D721Med (cell line): ENCODE measurements around the gene CHRNA5.
A peak's percentile ranks its signal among the peaks of the same experiment; 100 is the strongest.
"Not testable (repeated sequence)": the region's sequence is repeated elsewhere in the genome, so short reads cannot be mapped to it uniquely, and the experiment has no call there.

Source experiments
- DNase-seq: peaks from one replicate; pipeline ENCODE4 v3.0.0; 2011; ENCODE audit warnings: low spot score; ENCODE audit not compliant: insufficient read length
- FAIRE-seq: peaks from 2 replicates; lab custom pipeline; 2011; peaks lifted over from hg19 to GRCh38; lab: Jason Lieb, UNC
- TF ChIP-seq, protein P1 (sequence below): IDR thresholded peaks from 2 replicates; pipeline ENCODE4 v1.5.1; 2012; ENCODE audit warnings: mild to moderate bottlenecking, control low read depth; ENCODE audit not compliant: insufficient read depth; ENCODE audit errors: missing control alignments

The CHRNA5 gene

DNA sequence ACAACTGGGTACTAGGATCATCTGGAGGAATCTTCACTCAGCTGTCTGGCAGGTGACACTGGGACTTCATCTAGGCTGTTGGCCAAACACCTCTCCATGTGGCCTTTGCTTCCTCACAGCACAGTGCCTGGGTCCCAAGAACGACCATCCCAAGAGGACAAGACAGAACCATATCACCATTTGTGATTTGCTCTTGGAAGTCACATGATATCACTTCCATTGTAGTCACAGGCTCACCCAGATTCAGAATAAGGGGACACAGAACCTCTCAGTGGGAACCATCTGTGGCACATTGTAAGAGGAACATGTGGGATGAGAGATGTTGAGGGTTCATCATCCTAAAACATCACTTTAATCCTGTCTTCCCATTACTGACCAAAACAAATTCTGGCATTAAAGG, 27.0 kb upstream of the CHRNA5 start:
- DNase-seq: no peak
- TF ChIP-seq, protein P1, sequence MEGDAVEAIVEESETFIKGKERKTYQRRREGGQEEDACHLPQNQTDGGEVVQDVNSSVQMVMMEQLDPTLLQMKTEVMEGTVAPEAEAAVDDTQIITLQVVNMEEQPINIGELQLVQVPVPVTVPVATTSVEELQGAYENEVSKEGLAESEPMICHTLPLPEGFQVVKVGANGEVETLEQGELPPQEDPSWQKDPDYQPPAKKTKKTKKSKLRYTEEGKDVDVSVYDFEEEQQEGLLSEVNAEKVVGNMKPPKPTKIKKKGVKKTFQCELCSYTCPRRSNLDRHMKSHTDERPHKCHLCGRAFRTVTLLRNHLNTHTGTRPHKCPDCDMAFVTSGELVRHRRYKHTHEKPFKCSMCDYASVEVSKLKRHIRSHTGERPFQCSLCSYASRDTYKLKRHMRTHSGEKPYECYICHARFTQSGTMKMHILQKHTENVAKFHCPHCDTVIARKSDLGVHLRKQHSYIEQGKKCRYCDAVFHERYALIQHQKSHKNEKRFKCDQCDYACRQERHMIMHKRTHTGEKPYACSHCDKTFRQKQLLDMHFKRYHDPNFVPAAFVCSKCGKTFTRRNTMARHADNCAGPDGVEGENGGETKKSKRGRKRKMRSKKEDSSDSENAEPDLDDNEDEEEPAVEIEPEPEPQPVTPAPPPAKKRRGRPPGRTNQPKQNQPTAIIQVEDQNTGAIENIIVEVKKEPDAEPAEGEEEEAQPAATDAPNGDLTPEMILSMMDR: no peak
- no peak for FAIRE-seq

DNA sequence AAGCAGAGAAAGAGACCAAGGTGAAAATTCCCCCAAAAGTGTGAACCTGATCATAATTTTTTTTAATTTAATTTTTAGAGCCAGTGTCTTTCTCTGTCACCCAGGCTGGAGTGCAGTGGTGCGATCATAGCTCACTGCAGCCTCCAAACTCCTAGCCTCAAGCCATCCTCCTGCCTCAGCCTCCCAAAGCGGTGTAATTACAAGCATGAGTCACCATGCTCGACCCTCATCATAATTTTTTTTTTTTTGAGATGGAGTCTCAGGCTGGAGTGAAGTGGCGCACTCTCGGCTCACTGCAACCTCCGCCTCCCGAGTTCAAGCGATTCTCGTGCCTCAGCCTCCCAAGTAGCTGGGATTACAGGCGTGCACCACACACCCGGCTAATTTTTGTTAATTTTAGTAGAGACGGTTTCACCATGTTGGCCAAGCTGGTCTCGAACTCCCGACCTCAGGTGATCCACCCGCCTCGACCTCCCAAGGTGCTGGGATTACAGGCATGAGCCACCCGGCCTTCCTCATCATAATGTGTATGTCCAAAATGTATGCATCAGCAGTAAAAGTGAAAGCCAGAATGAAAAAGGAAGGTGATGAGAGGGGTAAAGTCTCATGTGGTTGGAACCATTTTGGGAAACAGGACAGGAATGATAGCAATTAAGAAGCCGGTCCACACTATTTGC, 25.7 kb upstream of the CHRNA5 start:
- not testable (repeated sequence) for FAIRE-seq, DNase-seq

DNA sequence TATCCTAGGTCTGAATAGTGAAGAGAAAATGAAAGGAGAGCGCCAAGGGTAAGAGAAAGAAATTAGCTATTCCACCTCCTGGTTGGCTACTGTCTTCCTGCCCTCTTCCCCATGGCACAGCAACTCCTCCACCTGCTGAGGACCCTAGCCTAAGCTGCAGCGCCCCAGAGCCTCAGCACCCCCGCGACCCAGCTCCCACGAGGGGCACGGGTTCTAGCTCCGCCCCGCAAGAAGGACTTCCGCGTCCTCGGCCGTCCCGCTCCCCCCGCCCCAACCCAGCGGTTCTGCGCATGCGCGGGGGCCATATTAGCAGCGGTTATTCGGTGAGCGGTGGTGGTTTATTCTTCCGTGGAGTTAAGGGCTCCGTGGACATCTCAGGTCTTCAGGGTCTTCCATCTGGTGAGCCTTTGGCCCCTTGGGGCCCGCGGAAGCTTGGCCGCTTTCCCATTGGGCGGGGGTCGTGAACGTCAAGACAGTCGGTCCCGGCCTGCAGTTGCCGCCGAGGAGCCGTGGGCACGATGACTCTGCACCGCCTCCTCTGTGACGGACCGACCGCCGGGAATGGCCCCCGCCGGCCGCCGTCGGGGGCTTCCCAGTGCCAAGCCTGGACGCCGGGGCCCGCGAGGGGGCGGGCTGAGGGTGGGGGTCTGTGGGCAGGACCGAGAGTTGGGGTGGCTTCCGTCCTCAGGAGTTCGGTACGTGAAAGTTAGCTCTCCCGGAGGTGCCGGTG, 25.0 kb upstream of the CHRNA5 start, which contains the start of gene PSMA4:
Gene PSMA4, plus strand, starts transcription at position 304 of the 730 bp plus-strand sequence. CDS start 1,484 bp downstream, outside the sequence.
- DNase-seq (peak; percentile 83), FAIRE-seq (no peak)
- TF ChIP-seq, protein P1: no peak

DNA sequence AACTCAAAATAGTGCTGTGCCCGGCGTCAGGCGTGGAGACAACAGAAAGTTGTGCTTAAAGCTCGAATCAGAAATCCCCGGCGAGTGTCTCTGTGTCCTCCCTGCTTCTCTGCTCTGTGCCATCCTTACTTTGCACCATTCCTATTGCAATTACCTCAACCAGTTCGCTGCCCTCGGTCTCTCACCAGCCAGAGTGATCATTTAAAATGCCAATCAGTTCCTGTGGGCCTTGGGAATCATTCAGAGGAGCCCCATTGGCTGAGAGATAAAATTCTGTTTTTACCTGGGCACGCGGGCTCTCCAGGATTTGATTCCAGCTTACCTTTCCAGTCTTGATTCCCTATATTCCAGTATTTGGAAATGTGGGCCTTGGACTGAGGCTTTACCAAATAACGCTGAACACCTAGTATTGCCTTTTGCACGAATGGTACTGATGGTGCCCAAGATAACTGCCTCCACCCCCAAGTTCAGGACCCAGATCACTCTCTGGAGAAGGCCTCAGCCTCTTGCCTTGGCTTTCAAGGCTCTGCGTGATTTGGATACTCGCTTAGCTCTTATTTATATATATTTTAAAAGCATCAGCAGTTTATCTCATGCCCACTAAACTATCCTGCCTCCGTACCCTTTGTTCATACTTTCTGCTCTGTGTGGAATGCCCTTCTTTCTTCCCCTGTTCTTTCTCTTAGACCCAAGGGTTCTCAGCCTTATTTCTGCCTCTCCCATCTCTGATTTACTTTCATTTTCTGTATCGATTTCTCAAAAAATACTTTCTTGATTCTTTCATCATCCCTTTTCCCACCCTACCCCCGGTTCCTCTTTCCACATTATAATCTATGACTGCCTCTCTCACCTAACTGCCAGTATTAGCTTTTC, 24.2 kb upstream of the CHRNA5 start:
- no peak for DNase-seq
- no peak for FAIRE-seq
- TF ChIP-seq, protein P1: no peak

DNA sequence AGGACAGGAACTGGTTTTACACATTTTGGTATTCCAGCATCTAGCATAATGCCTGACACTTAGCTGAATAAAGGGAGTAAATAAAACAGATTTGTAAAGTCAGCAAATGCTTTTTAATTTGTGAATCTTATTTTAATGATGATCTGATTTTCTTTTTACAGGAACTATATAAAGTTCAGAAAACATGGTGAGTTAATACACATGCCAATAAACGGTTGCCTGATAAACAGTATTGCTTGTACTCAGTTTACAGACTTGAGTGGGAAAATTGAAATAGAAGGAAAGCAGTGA, 23.6 kb upstream of the CHRNA5 start:
- DNase-seq (no peak), FAIRE-seq (no peak)
- TF ChIP-seq, protein P1: no peak

DNA sequence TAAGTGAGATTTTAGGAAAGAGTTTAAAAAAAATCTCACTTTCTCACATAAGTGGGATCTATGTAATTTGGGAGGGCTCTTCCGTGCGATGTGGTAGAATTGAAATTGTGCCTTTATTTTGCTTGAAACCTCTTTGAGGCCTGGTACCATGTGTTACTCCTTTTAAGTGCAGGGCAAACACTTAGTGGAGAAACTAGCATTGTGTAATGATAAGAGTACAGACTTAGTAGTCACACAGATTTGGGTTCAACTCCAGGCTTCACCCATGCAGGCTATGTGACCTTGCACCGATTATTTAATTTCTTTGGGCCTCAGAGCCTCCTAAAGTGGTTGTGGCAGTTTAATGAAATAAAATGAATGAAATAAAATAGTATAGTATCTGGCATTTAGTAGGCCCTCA, 22.7 kb upstream of the CHRNA5 start:
- TF ChIP-seq, protein P1: no peak
- FAIRE-seq (no peak), DNase-seq (no peak)

DNA sequence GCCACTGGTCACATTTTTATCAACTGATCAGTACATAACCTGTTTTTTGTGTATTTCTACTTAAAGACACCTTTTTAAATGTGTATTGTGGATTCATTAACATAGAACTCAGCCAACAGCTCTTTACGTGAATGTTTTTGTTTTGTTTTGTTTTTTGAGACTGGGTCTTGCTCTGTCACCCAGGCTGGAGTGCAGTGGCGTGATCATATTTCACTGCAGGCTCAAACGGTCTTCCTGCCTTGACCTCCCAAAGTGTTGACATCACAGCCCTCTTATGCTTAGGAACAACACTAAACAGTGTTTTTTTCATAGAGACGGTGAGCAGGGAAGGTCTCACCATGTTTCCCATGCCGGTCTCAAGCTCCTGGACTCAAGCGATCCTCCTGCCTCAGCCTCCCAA, 15.1 kb upstream of the CHRNA5 start:
- TF ChIP-seq, protein P1: no peak
- DNase-seq (no peak), FAIRE-seq (no peak)
